VCaP (cell line): ENCODE results near the gene AMOTL2.

ENCODE experiments used
- H3K27ac ChIP-seq: fragments of 450-650 bp; 2 replicates; pipeline ENCODE4 v1.5.1; 2017
- CTCF ChIP-seq: fragments of 450-650 bp; conservative IDR thresholded peaks from 2 replicates; pipeline ENCODE4 v1.5.1; 2017; ENCODE audit warnings: mild to moderate bottlenecking, moderate library complexity

Gene AMOTL2

GRCh38 chr3:134315286-134316106 lies 58.8 kb downstream of the AMOTL2 start:
- TF ChIP-seq CTCF: no peak
- no peak overlapping the region for H3K27ac ChIP-seq

GRCh38 chr3:134314588-134315285 lies 59.5 kb downstream of the AMOTL2 start:
- no peak overlapping the region for H3K27ac ChIP-seq
- TF ChIP-seq CTCF: no peak

GRCh38 chr3:134313847-134314587 lies 60.2 kb downstream of the AMOTL2 start:
- no peak for TF ChIP-seq CTCF
- peak overlapping the region; percentile 34; the same call in 1 of the 2 replicates for H3K27ac ChIP-seq

GRCh38 chr3:134312873-134313846 lies 61.1 kb downstream of the AMOTL2 start:
- TF ChIP-seq CTCF: peak; percentile 66
- H3K27ac ChIP-seq: peak overlapping the region; percentile 34; the same call in 1 of the 2 replicates

GRCh38 chr3:134312072-134312872 lies 62.0 kb downstream of the AMOTL2 start:
- no peak overlapping the region; the same call in 1 of the 2 replicates for H3K27ac ChIP-seq
- no peak for TF ChIP-seq CTCF

- TF ChIP-seq CTCF: no peak
- H3K27ac ChIP-seq: no peak overlapping the region
Observed at GRCh38 chr3:134311693-134312071, 62.6 kb downstream of the AMOTL2 start.
